HL-60/S4 treated with retinoic acid at 250 ng/mL for 4 days and 3 days (cell line): ENCODE results near the gene HAGH.

Experiments used
- in situ Hi-C: fragments of 300-500 bp; cut with MboI; formaldehyde crosslinking; loops from 2 replicates; pipeline ENCODE4 v1.7.0; 2022; ENCODE audit warnings: low sequenced_read_pairs

HAGH gene

DNA sequence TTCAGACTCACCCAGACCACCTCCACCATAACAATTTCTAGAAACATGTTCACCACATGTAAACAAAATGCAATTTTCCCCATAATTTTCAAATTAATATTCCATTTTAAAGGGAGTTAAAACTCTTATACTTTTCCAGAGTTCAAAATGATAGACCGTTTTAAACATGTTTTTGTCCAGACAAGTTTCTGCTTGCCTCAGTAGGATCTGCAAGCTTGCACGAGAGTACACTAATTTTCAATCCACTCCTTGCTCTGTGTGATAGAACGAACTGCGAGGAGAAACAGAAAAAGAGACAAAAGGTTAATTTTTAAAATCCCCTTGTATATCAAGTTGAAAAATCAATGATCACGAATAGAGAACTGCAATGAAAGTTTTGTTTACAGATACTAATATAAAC, 7.5 kb upstream of the HAGH start:
- in situ Hi-C loops, result no loop called here

DNA sequence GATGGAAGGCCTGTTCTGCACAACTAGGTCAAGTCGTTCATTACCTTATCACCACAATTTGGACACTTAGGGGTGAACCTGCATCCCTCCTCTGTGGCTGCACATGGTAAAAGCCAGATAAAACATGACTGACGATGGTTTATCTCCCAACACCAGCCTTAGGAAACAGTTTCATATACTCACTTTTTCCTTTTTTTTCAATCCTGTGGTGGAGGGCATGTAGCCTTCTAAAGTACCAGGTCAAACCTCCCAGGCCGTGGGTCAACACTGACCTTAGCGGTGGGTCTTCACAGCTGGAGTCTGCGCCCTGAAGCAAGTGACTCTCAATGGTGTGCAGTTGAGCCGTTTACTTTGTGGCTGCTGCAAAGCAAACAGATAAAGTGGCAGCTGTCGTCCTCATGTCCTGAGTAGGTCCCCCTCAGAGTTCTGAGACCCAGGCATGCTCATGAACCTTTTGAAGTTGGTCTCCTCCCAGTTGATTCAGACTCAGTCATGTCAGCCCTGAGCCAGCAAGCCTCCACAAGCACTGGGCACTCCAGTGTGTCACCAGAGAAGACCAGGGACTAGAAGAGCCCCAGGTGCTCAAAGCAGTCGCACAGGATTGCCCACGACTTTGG, 6.3 kb upstream of the HAGH start:
- in situ Hi-C loops, result no loop called here

DNA sequence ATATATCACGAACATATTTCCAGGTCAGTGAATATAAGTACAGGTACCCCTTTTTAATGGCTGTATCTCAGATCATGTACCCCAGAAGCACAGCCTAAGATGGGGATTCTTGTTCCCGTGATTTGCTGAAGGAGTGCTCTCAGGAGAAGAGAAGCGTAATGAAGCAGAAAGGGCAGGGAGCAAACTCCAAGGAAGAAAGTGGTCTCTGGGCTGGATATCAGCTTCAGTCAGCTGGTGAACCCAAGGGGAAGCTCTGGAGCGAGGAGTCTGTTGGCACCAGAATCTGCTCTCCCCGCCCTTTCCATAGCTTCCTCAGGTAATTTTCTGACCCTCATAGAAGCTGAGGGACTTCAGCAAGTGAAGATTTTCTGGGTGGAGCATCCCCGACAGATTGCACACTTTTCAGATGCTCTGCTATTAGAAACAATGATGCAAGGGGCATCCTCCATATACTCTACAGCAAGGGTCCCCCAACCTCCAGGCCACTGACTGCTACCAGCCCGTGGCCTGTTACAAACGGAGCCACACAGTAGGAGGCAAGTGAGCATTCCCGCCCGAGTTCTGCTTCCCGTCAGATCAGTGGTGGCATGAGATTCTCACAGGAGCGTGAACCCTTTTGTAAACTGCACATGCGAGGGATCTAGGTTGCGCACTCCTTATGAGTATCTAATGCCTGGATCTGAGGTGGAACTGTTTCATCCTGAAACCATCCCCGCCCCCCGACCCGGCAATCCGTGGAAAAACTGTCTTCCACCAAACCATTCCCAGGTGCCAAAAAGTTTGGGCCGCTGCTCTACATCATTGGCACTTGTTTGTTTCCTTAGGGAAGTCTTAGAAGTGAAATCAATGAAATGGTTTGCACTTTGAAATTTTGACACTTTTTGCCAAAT, 4.8 kb upstream of the HAGH start:
- in situ Hi-C loops, result no loop called here

DNA sequence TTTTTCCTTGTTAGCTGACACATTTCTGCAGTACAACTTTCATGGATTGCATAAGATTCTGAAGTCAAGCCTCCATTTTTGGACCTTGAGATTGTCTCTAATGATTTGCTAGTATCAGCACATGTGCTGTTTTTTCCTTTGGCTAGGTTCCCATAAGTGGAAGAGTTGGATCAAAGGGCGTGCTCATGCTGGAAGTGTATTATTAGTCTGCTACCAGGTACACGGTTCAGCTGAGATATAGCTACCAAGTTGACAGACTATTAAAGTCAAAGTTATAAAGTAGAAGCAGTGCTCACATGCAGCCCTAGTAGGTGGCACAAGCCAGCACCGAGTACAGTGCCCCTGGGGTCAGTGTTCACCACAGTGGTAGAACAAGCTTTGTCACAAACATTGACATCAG, 3.6 kb upstream of the HAGH start:
- in situ Hi-C loops, result no loop called here

DNA sequence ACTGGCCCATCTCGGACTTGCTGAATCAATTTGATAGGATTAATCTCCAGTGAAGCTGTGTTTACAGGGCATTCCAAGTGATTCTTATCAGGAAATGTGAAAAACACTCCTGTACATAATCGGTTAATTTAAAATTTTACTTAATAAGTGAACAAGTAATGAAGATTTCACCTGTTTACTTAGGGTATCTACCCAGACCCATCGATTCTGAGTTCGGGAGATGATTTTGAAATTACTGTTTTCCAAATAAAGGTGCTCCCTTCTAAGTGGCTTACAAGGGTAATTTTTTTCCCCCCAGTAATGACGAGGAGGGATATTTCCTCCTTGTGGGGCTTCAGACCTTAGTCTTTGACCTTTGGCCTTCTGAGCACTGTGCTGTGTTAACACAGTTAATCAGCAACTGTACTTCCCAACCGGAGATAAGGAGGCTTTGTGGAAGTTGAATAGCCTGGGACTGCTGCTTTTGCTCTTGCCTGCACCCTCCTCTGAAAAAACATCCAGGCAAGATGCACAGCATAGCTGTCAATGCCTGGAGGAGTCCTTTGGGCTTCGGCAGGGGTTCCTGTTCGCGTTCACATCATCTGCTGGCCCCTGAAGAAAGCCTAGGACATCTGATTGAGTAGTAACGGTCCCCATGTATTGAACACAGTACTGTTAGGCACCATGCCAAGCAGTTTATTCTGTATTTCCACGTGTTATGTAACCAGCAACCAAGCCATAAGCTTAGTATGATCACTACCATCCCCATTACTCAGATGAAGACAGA, 2.2 kb upstream of the HAGH start:
- in situ Hi-C loops, result no loop called here

DNA sequence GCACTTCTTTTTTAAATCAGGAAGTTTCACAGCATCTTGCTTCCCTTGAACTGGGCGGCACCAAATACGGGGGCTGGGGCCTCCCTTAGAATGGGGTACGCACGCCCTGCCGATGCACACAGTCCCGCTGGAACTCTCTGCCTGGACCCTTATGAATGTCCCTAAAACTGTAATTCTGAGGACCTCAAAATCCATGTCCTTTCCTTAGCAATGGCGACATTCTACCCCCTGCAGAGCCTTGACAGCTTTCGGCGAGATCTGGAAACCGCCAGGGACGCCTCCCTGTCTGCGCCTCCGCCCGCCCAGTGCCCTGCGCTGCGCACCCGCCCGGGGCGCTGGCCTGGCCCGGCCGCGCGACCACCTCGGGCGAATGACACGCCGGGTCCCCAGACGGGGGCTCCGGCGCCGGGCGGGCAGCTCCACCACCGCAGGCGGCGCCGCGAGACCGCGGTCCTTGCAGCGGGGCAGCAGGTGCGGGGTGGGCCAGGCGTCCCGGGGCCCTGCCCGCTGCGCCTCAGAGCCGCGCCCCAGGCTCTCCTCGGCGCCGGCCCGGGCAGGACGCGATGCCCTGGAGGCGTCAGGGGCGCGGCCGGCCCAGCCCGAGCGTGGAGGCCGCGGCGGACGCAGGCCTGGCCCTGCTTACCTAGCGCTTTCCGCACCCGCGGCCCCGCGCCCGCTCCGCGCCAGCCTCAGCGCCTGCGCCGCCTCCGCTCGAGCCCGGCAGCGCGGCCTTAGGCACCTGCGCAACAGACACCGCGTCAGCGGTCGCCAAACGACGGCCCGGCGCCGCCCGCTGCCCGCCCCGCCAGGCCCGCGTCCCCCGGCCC, 548 bp downstream of the HAGH start:
- in situ Hi-C loops, result no loop called here

DNA sequence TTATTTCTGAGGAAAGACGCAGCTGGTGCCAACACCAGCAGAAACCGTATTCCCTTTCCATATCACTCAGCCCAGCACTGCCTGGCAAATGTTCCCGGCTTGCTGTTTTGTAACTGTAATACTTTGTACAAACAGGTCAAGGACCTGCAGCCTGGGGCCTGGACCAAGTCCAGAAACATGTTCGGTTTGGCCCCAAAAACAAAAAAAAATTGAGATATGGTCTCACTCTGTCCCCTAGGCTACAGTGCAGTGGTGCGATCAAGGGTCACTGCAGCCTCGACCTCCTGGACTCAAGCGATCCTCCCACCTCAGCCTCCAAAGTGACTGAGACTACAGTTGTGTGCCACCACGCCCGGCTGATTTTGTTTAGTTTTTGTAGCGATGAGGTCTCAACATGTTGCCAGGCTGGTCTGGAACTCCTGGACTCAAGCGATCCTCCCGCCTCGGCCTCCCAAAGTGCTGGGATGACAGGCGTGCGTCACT, 1.2 kb downstream of the HAGH start:
- in situ Hi-C loops, result no loop called here

DNA sequence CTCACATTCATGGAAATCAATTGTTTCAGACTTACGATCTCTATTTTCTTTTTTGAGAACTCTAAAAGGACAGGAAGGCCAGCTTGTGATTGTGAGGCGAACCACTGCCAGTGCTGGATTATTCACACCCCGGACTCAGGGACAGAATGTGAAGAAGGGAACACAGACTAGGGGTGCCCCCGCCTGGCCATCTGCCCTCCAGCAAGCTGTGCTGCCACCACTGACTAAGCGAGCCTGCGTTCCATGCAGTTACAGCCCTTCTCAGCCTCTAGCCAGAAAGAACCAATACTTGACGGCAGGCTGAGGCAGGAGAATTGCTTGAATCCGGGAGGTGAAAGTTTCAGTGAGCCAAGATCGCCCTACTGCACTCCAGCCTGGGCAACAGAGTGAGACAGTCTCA, 2.8 kb downstream of the HAGH start:
- in situ Hi-C loops, result no loop called here

DNA sequence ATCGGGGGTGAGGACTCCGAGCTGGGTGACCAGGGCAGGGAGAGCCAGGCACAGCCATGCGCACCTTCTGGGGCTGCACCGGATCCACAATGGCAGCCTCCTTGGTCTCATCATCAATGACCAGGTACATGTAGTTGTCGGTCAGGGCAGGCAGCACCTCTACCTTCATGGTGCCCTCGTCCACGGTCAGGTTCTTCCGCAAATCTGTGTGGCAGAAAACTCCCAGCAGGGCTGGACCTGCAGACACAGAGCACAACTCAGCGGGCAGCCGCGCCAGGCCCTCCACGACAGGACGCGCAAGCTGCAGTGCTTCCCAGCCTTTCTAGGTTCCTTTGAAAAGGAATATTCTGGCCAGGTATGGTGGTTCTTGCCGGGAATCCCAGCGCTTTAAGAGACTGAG, 3.8 kb downstream of the HAGH start:
- in situ Hi-C loops, result no loop called here

DNA sequence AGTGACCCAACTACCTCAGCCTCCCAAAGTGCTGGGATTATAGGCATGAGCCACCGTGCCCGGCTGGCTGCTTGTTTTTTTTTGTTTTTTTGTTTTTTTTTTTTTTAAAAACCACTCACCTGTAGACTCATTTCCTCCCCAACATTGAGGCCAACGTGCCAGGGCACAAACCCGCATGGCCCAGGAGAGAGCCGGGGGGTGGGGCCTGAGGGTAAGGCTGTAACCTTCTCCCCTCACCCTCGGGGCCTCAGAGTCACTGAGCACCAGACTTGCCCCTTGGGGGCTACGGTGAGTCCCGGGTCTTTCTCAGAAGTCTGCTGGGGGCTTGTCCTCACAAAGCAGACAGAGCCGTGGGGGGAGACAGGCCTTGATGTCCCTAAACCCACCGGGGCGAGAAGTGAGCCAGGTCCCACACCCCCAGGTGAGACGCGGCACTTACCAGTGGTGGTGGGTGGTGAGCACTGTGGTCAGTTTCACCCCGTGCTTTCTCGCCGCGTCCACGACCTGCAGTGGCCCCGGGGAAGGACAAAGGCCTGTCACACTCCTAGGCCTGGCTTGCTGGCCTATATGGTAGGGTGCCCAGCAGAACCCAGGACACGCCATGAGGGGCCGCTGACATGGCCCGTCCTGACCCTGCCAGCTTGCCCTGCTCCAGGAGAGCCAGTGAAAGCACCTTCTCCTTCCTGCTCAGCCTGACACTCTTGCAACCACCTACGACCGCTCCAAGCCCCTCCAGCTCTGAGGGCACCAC, 4.6 kb downstream of the HAGH start:
- in situ Hi-C loops, result no loop called here

DNA sequence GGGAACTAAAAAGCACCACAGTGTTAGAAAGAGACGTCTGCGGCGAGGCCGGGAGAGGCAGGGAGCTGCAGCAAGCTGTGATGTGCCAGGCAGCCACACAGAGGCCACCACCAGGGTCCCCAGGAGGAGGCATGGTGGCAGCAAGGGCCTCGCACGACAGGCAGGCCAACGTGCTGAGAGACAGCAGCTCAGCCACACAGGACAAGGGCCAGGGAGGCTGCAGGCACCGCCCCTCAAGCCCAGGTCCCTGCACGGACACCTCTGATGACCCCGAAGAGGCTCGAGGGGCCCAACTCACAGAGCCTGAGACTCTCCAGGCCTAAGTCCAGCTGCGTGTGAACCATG, 5.7 kb downstream of the HAGH start:
- in situ Hi-C loops, result no loop called here

DNA sequence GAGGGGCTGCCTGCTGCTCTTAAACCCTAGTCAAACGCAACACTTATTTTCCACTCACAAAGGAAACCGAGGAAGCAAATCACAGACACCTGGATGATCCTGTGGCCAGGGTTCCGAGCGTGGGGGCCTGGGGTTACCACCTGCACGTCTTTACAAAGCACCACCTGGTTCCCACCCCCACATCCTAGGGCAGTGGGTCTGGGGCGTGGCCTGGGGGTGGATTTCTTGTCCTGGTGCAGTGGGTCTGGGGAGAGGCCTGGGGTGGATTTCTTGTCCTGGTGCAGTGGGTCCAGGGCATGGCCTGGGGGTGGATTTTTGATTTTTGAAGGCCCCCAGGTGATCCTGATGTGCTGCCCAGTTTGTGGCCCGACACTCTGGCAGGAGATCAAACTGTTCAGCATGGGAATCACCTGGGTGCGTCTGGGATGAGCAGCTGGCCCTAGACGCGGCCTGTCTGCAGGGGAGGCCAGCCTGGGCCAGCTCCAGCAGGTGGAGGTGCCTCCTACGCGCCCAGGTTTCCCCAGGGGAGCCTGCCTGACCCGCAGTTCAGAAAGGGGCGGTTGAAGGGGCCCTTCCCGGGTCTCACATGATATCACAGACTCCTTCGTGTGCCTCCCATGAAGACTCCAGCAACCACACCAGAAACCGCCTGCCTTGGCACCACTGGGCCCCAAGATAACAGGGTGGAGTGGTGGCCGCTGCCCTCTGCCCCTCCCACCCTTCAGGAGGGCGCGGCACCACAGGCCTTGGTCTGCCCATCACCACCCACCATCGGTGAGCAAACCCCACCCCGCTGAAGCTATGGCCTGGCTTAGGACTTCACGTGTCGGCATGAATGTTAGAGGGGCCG, 6.3 kb downstream of the HAGH start:
- in situ Hi-C loops, result no loop called here

DNA sequence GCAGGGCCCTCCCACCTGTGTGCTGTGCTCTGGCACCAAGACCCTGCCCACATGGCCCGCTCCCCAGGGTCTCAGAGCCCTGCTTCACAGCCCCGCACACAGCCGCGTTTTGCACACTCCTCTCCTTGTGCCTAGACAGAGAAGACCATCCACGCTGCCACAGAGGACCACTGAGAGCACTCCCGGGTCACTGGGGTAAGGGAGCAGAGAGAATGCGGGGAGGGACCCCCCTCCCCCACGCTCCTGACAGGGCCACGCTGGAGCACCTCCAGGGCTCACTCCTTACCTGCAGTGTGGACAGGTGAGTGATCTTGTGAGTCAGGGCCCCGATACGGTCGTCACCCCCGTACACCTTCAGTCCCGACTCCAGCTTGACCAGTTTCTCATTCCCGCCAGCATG, 7.0 kb downstream of the HAGH start:
- in situ Hi-C loops, result no loop called here

DNA sequence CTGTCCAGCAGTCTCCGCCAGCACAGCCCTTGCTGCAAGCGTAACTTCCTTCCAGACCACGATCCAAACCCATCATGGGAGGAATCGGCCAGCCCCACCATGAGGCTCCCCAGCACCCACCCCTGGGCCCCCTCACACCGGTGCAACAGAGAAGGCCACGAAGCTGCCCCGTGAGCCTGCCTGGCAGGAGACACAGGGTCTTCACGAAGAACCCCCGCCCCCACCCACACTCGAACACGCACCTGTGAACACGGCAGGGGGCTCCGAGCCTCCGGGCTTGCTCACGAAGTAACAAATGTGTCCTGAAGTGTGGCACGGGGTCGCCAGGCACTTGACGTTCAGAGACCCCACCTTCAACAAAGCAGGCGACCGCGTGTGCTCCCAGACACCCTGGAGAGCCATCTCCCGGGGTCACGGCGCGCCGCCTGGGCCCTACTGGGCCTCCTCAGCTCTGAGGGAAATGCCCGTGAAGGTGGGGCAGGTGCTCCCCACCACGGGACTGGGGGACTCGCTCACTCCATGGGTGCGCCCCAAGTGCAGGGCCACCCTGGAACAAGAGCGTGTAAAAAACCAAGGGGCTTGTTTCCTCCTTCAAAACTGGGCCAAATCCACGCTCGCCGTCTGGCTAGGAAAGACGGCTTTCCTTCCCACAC, 7.6 kb downstream of the HAGH start:
- in situ Hi-C loops, result no loop called here

DNA sequence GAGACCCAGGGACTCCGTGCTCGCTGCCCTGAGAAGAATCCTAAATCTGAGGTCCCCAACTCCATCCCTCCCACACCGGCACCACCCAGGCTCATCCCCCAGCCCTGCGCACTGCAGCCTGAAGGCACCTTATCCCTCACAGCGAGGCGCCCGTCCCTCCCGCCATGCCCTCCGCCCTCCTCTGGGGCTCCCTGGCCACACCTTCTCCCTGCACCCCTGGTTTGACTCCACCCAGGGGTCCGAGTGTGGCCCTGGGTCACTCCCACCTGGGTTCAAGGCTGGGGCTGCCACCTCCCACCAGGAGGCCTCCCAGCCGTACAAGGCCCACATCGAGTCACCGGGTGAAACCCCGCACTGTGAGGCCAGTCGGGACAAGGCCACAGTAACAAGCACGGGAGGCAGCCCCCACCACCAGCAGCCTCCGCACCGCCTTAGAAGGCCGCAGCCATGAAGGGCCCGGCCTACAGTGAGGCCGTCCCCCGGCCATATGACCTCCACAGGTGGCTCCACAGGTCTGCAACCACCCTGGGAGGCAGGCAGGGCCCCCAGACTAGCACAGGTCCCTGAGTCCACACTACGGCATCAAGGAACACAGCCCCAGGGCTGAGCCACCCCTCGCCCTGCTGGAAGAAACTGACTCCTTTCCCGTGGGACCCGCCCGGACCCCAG, 8.3 kb downstream of the HAGH start:
- in situ Hi-C loops, result no loop called here

DNA sequence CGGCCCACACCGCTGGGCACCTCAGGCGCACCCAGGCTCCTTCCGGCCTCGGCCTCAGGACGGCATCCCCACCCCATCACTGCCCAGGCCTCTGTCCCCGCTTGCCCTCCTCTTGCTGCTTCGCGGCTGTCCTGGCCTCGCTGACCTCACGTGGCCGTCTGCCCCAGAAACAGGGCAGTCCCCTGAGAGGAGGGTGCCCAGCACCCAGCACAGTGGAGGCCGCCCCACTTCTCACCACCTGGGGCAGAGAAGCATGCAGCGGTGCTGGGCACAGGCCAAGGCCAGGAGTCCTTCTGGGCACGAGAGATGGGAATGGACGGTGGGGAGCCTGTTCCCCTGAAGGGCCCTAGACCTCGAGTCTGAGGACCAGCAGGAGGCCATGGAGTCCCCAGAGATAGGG, 8.9 kb downstream of the HAGH start:
- in situ Hi-C loops, result no loop called here

DNA sequence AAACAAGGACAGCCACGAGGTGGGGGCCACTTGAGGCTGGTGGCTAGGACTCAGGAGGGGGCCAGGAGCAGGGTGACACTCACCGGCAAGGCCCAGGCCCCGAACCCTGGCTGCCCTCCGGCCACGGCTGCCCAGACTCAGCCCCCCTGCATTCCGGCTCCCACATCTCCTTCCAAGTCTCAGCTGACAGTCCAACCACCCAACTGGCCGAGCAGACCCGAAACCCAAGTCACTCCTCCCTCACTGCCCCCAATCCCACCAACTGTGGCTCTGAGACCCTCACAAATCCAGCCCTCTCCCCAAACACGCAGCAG, 9.4 kb downstream of the HAGH start:
- in situ Hi-C loops, result no loop called here
